H9 (cell line): Measurements from ENCODE around the gene TLN1. TPM values are rescaled to one million over a fixed set of nuclear protein-coding genes. Genes with fewer than 3 reads are reported as not detected.

Source experiments
- DNase-seq: peaks from one replicate; pipeline ENCODE4 v3.0.0-alpha.2; 2017
- H2AFZ ChIP-seq: one replicate; pipeline ENCODE4 v1.6.1; 2013; ENCODE audit warnings: mild to moderate bottlenecking, low read length, control low read depth, moderate library complexity
- H2AK5ac ChIP-seq: 2 replicates; pipeline ENCODE4 v1.6.1; 2013; ENCODE audit warnings: low read length, control low read depth, mixed read lengths; ENCODE audit not compliant: insufficient read length
- H2BK120ac ChIP-seq: one replicate; pipeline ENCODE4 v1.6.1; 2013; ENCODE audit warnings: low read depth, mild to moderate bottlenecking, low read length, control low read depth, inconsistent platforms; ENCODE audit not compliant: poor library complexity, severe bottlenecking
- H2BK12ac ChIP-seq: 2 replicates; pipeline ENCODE4 v1.6.1; 2013; ENCODE audit warnings: low read length, control low read depth, mixed read lengths, low read depth; ENCODE audit not compliant: insufficient read length
- H2BK15ac ChIP-seq: 2 replicates; pipeline ENCODE4 v1.6.1; 2013; ENCODE audit warnings: low read depth, low read length, control low read depth
- H2BK20ac ChIP-seq: one replicate; pipeline ENCODE4 v1.6.1; 2013; ENCODE audit warnings: low read depth, mild to moderate bottlenecking, low read length, control low read depth, inconsistent platforms; ENCODE audit not compliant: poor library complexity, severe bottlenecking
- H2BK5ac ChIP-seq: 2 replicates; pipeline ENCODE4 v1.6.1; 2013; ENCODE audit warnings: low read length, control low read depth, mixed read lengths; ENCODE audit not compliant: insufficient read length
- H3K14ac ChIP-seq: 2 replicates; pipeline ENCODE4 v1.6.1; 2013; ENCODE audit warnings: low read length, control low read depth; ENCODE audit not compliant: insufficient read depth
- H3K18ac ChIP-seq: 2 replicates; pipeline ENCODE4 v1.6.1; 2013; ENCODE audit warnings: low read depth, mild to moderate bottlenecking, mixed read lengths, low read length, control low read depth; ENCODE audit not compliant: insufficient read length
- H3K23ac ChIP-seq: 2 replicates; pipeline ENCODE4 v1.6.1; 2013; ENCODE audit warnings: low read length, control low read depth, mixed read lengths, low read depth; ENCODE audit not compliant: insufficient read length
- H3K23me2 ChIP-seq: 2 replicates; pipeline ENCODE4 v1.6.1; 2013; ENCODE audit warnings: low read depth, mild to moderate bottlenecking, mixed read lengths, low read length, control low read depth; ENCODE audit not compliant: insufficient read length, poor library complexity, severe bottlenecking
- H3K27ac ChIP-seq: 2 replicates; pipeline ENCODE4 v1.5.1; 2013; ENCODE audit warnings: low read length, control low read depth, mixed read lengths, low read depth; ENCODE audit not compliant: insufficient read length
- H3K27me3 ChIP-seq: 2 replicates; pipeline ENCODE4 v1.6.1; 2013; ENCODE audit warnings: low read length, control low read depth, inconsistent platforms; ENCODE audit not compliant: insufficient read depth
- H3K4ac ChIP-seq: 2 replicates; pipeline ENCODE4 v1.6.1; 2013; ENCODE audit warnings: low read depth, mild to moderate bottlenecking, control low read depth, inconsistent platforms, low read length, moderate library complexity
- H3K4me1 ChIP-seq: 2 replicates; pipeline ENCODE4 v1.6.1; 2013; ENCODE audit warnings: low read length, control low read depth, inconsistent platforms; ENCODE audit not compliant: insufficient read depth
- H3K4me2 ChIP-seq: 2 replicates; pipeline ENCODE4 v1.6.1; 2013; ENCODE audit warnings: low read length, control low read depth, mixed read lengths; ENCODE audit not compliant: insufficient read length, insufficient read depth
- H3K56ac ChIP-seq: 2 replicates; pipeline ENCODE4 v1.6.1; 2013; ENCODE audit warnings: low read depth, mild to moderate bottlenecking, mixed read lengths, low read length, control low read depth; ENCODE audit not compliant: insufficient read length
- H3K79me1 ChIP-seq: 2 replicates; pipeline ENCODE4 v1.6.1; 2013; ENCODE audit warnings: low read depth, mild to moderate bottlenecking, moderate library complexity, low read length, control low read depth, inconsistent platforms; ENCODE audit not compliant: insufficient read depth, poor library complexity, severe bottlenecking
- H3K79me2 ChIP-seq: 2 replicates; pipeline ENCODE4 v1.6.1; 2013; ENCODE audit warnings: low read length, control low read depth, inconsistent platforms; ENCODE audit not compliant: insufficient read depth
- H3K9ac ChIP-seq: 2 replicates; pipeline ENCODE4 v1.6.1; 2013; ENCODE audit warnings: low read length, control low read depth, mixed read lengths; ENCODE audit not compliant: insufficient read length; ENCODE audit errors: extremely low read depth
- H3K9me3 ChIP-seq: one replicate; pipeline ENCODE4 v1.6.1; 2013; ENCODE audit warnings: low read depth, low read length, inconsistent platforms; ENCODE audit not compliant: control insufficient read depth
- H3T11ph ChIP-seq: one replicate; pipeline ENCODE4 v1.6.1; 2013; ENCODE audit warnings: mild to moderate bottlenecking, low read length, control low read depth, inconsistent platforms
- H4K20me1 ChIP-seq: one replicate; pipeline ENCODE4 v1.6.1; 2013; ENCODE audit not compliant: control insufficient read depth, insufficient read length, insufficient read depth
- H4K5ac ChIP-seq: 2 replicates; pipeline ENCODE4 v1.6.1; 2013; ENCODE audit warnings: low read depth, mild to moderate bottlenecking, mixed read lengths, low read length, control low read depth; ENCODE audit not compliant: insufficient read length
- H4K8ac ChIP-seq: replicated peaks from 2 replicates; pipeline ENCODE4 v1.6.1; 2013; ENCODE audit warnings: low read length, control low read depth, mixed read lengths, low read depth; ENCODE audit not compliant: insufficient read length
- H4K91ac ChIP-seq: 2 replicates; pipeline ENCODE4 v1.6.1; 2013; ENCODE audit warnings: low read depth, mild to moderate bottlenecking, moderate library complexity, mixed read lengths, low read length, control low read depth; ENCODE audit not compliant: insufficient read length
- H3K27ac Mint-ChIP-seq, 3 experiments: 2 replicates in 2 of 3; 3 replicates in 1 of 3; pipeline ENCODE4 v1.8.0; 2020 to 2021; ENCODE audit warnings: mixed read lengths in 3 of 3, mild to moderate bottlenecking in 1 of 3, moderate library complexity in 1 of 3
- H3K27me3 Mint-ChIP-seq: 2 replicates; pipeline ENCODE4 v1.8.0; 2021; ENCODE audit warnings: low read depth, mild to moderate bottlenecking, moderate library complexity, mixed read lengths
- H3K36me3 Mint-ChIP-seq, 3 experiments: 2 replicates in 2 of 3; 3 replicates in 1 of 3; pipeline ENCODE4 v1.8.0; 2020 to 2021; ENCODE audit warnings: low read depth in 3 of 3, mixed read lengths in 3 of 3; ENCODE audit not compliant: insufficient read depth in 1 of 3
- H3K4me1 Mint-ChIP-seq, 2 experiments: 2 replicates each; pipeline ENCODE4 v1.8.0; 2020; ENCODE audit warnings: mixed read lengths in 2 of 2
- H3K4me3 Mint-ChIP-seq, 2 experiments: 2 replicates in 1 of 2; 3 replicates in 1 of 2; pipeline ENCODE4 v1.8.0; 2020 to 2021; ENCODE audit warnings: mild to moderate bottlenecking in 2 of 2, mixed read lengths in 2 of 2, moderate library complexity in 1 of 2
- H3K9me3 Mint-ChIP-seq, 2 experiments: 2 replicates in 1 of 2; 3 replicates in 1 of 2; pipeline ENCODE4 v1.8.0; 2020; ENCODE audit warnings: mild to moderate bottlenecking in 2 of 2, mixed read lengths in 2 of 2, moderate library complexity in 1 of 2
- WGBS: extraction: QIAGEN DNeasy Blood & Tissue Kit; methylation state at CpG from one replicate; pipeline ENCODE4 v1.1.7; 2013; ENCODE audit warnings: missing lambda C conversion rate, low lambda C conversion rate, mixed read lengths; ENCODE audit not compliant: insufficient read length; ENCODE audit errors: extremely low coverage; 5-methylcytosine and 5-hydroxymethylcytosine counted together
- total RNA-seq: library from RNA; stranded (reverse); gene quantifications from 2 replicates; pipeline ENCODE4 v1.2.1, GENCODE V29; 2021
- TF ChIP-seq, protein P1 (sequence below): fragments of 200-600 bp; sonication (generic); conservative IDR thresholded peaks from 3 replicates; pipeline ENCODE4 v1.8.0; 2021; ENCODE audit warnings: antibody characterized with exemption, mild to moderate bottlenecking

TLN1 gene
- total RNA-seq, 1 experiment from 2014 or later = 102 TPM

DNA sequence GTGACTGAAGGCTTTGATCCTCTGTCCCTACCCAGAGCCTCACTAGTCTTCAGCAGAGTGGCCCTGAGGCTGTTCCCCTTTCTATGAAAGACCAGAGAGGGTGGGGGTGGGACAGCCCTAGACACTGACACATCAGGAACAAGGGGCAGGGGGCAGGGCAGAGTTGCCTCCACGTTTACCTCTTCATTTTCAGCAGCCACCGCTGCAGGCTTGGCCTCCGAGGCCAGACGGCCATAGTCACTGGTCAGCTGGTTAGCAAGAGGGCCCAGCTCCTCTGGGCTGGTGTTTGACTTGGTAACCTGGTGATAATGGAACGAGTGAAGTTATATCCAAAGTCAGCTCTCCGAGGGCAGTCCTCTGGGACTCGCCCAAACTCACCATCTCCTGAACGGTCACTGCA lies 26.6 kb downstream of the TLN1 start:
- H3K27me3 Mint-ChIP-seq = no peaks in the 10 kb centered on the region
- Histone ChIP-seq H3K79me1 (no peaks in the 10 kb centered on the region), H2BK12ac (no peak overlapping the region), H3K4me2 (no peak overlapping the region), H2BK5ac (no peak overlapping the region), H3T11ph (no peak overlapping the region), H3K9ac (no peak overlapping the region), H3K14ac (no peak overlapping the region), H2AK5ac (no peak overlapping the region), H3K27ac (no peak overlapping the region), H4K91ac (no peak overlapping the region), H3K18ac (no peak overlapping the region), H4K20me1 (no peaks in the 10 kb centered on the region), H2BK15ac (no peak overlapping the region), H2BK120ac (no peak overlapping the region), H3K56ac (no peak overlapping the region), H3K79me2 (no peaks in the 10 kb centered on the region), H4K5ac (no peak overlapping the region), H3K4ac (no peak overlapping the region), H3K23ac (no peak overlapping the region), H3K9me3 (no peaks in the 10 kb centered on the region), H3K27me3 (no peaks in the 10 kb centered on the region), H2BK20ac (no peak overlapping the region), H3K23me2 (no peaks in the 10 kb centered on the region), H4K8ac (no peak overlapping the region), H3K4me1 (no peaks in the 10 kb centered on the region), H2AFZ (no peak overlapping the region)
- no peak overlapping the region for H3K4me3 Mint-ChIP-seq
- H3K4me1 Mint-ChIP-seq = no peaks in the 10 kb centered on the region
- DNase-seq = no peak
- no CpG with 5 or more reads among the region's 8 CpGs for WGBS
- peaks cover 3 to 56% (median 47%) of the 10 kb centered on the region in 3 experiments for H3K36me3 Mint-ChIP-seq
- no peak overlapping the region; a peak in 1 of 7 replicates for H3K27ac Mint-ChIP-seq
- no peaks in the 10 kb centered on the region for H3K9me3 Mint-ChIP-seq
- TF ChIP-seq, protein P1, sequence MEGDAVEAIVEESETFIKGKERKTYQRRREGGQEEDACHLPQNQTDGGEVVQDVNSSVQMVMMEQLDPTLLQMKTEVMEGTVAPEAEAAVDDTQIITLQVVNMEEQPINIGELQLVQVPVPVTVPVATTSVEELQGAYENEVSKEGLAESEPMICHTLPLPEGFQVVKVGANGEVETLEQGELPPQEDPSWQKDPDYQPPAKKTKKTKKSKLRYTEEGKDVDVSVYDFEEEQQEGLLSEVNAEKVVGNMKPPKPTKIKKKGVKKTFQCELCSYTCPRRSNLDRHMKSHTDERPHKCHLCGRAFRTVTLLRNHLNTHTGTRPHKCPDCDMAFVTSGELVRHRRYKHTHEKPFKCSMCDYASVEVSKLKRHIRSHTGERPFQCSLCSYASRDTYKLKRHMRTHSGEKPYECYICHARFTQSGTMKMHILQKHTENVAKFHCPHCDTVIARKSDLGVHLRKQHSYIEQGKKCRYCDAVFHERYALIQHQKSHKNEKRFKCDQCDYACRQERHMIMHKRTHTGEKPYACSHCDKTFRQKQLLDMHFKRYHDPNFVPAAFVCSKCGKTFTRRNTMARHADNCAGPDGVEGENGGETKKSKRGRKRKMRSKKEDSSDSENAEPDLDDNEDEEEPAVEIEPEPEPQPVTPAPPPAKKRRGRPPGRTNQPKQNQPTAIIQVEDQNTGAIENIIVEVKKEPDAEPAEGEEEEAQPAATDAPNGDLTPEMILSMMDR = no peak
